GM23338 (cell line): ENCODE measurements around the gene CCL17. TPM values are rescaled to one million over a fixed set of nuclear protein-coding genes. Genes with fewer than 3 reads are reported as not detected.

Source experiments
- ATAC-seq: fragments of 200-7000 bp; cut with Tn5 transposase; 3 replicates; pipeline ENCODE4 v1.9.1; 2020
- DNase-seq: peaks from one replicate; pipeline ENCODE4 v3.0.0-alpha.2; 2015; ENCODE audit warnings: low spot score
- H2AFZ ChIP-seq: fragments of 200-600 bp; sonication (generic); 2 replicates; pipeline ENCODE4 v1.8.0; 2016; ENCODE audit warnings: antibody characterized with exemption, mild to moderate bottlenecking, moderate library complexity
- H3F3A ChIP-seq: fragments of 200-600 bp; sonication (generic); replicated peaks from 2 replicates; pipeline ENCODE4 v1.8.0; 2017; ENCODE audit warnings: antibody characterized with exemption, mixed run types, low read depth
- H3K27ac ChIP-seq: fragments of 200-600 bp; sonication (generic); 2 replicates; pipeline ENCODE4 v1.6.1; 2016; ENCODE audit warnings: low read depth
- H3K27me3 ChIP-seq: fragments of 200-600 bp; sonication (generic); 2 replicates; pipeline ENCODE4 v1.8.0; 2016; ENCODE audit warnings: mild to moderate bottlenecking, mixed run types, moderate library complexity; ENCODE audit not compliant: insufficient read depth
- H3K36me3 ChIP-seq: fragments of 200-600 bp; sonication (generic); 2 replicates; pipeline ENCODE4 v1.8.0; 2016; ENCODE audit warnings: mild to moderate bottlenecking; ENCODE audit not compliant: insufficient read depth
- H3K4me1 ChIP-seq: fragments of 200-600 bp; sonication (generic); 2 replicates; pipeline ENCODE4 v1.8.0; 2016; ENCODE audit warnings: mild to moderate bottlenecking, moderate library complexity; ENCODE audit not compliant: insufficient read depth
- H3K4me2 ChIP-seq: fragments of 200-600 bp; sonication (generic); 2 replicates; pipeline ENCODE4 v1.7.1; 2017; ENCODE audit warnings: mixed run types
- H3K4me3 ChIP-seq: fragments of 200-600 bp; sonication (generic); 2 replicates; pipeline ENCODE4 v1.6.1; 2016; ENCODE audit warnings: mixed run types
- H3K79me2 ChIP-seq: fragments of 200-600 bp; sonication (generic); replicated peaks from 2 replicates; pipeline ENCODE4 v1.8.0; 2017; ENCODE audit warnings: mild to moderate bottlenecking; ENCODE audit not compliant: insufficient read depth
- H3K9me2 ChIP-seq: fragments of 200-600 bp; sonication (generic); 2 replicates; pipeline ENCODE4 v1.8.0; 2017; ENCODE audit not compliant: insufficient read depth
- H4K20me1 ChIP-seq: fragments of 200-600 bp; sonication (generic); replicated peaks from 2 replicates; pipeline ENCODE4 v1.8.0; 2017; ENCODE audit warnings: mild to moderate bottlenecking; ENCODE audit not compliant: insufficient read depth
- H3K27ac Mint-ChIP-seq: 2 replicates; pipeline ENCODE4 v1.8.0; 2020; ENCODE audit warnings: inconsistent platforms, mild to moderate bottlenecking, moderate library complexity, mixed read lengths
- H3K27me3 Mint-ChIP-seq: 3 replicates; pipeline ENCODE4 v1.8.0; 2022; ENCODE audit warnings: low read depth, mild to moderate bottlenecking, moderate library complexity, mixed read lengths, inconsistent platforms; ENCODE audit not compliant: insufficient read depth, poor library complexity
- H3K36me3 Mint-ChIP-seq: 3 replicates; pipeline ENCODE4 v1.8.0; 2021; ENCODE audit warnings: low read depth, mild to moderate bottlenecking, inconsistent platforms, moderate library complexity, mixed read lengths
- H3K4me1 Mint-ChIP-seq: 3 replicates; pipeline ENCODE4 v1.8.0; 2020; ENCODE audit warnings: mild to moderate bottlenecking, inconsistent platforms, mixed read lengths
- H3K4me3 Mint-ChIP-seq: 3 replicates; pipeline ENCODE4 v1.8.0; 2021; ENCODE audit warnings: moderate library complexity, mild to moderate bottlenecking, inconsistent platforms, mixed read lengths
- H3K9me3 Mint-ChIP-seq: 3 replicates; pipeline ENCODE4 v1.8.0; 2020; ENCODE audit warnings: moderate library complexity, mild to moderate bottlenecking, inconsistent platforms, mixed read lengths
- CREB1 ChIP-seq: fragments of 250-450 bp; sonication (Bioruptor Pico); IDR thresholded peaks from 2 replicates; pipeline ENCODE4 v1.5.0; 2020; ENCODE audit warnings: low read depth, mild to moderate bottlenecking, moderate library complexity
- ETS1 ChIP-seq: IDR thresholded peaks from 2 replicates; pipeline ENCODE4 v1.6.1; 2016; ENCODE audit warnings: antibody characterized with exemption
- EZH2 ChIP-seq: fragments of 200-600 bp; sonication (generic); IDR thresholded peaks from one replicate; pipeline ENCODE4 v1.8.0; 2017; ENCODE audit warnings: antibody characterized with exemption, mild to moderate bottlenecking, low read depth; ENCODE audit not compliant: unreplicated experiment
- EZH2phosphoT487 ChIP-seq: fragments of 200-600 bp; sonication (generic); IDR thresholded peaks from one replicate; pipeline ENCODE4 v1.8.1; 2018; ENCODE audit warnings: antibody characterized with exemption; ENCODE audit not compliant: unreplicated experiment
- JUNB ChIP-seq: IDR thresholded peaks from one replicate; pipeline ENCODE4 v1.6.1; 2016; ENCODE audit warnings: antibody characterized with exemption; ENCODE audit not compliant: unreplicated experiment
- NANOG ChIP-seq: IDR thresholded peaks from 2 replicates; pipeline ENCODE4 v1.6.1; 2016; ENCODE audit warnings: antibody characterized with exemption, borderline replicate concordance
- POLR2AphosphoS5 ChIP-seq: IDR thresholded peaks from 2 replicates; pipeline ENCODE4 v1.6.1; 2016; ENCODE audit warnings: antibody characterized with exemption, low read depth
- STAT1 ChIP-seq: IDR thresholded peaks from one replicate; pipeline ENCODE4 v1.6.1; 2016; ENCODE audit warnings: antibody characterized with exemption; ENCODE audit not compliant: unreplicated experiment
- polyA plus RNA-seq: library from polyadenylated mRNA; unstranded; fragments of >200 nt; fragmentation: Nextera tagmentation; extraction: Ambion mirVana; gene quantifications from 2 replicates; pipeline ENCODE4 v1.2.1, GENCODE V29; 2016
- total RNA-seq: library from RNA; depleted of rRNA; stranded (reverse); fragments of >200 nt; shearing (Covaris generic); gene quantifications from 2 replicates; pipeline ENCODE4 v1.2.3, GENCODE V29; 2014
- TF ChIP-seq, protein P1 (sequence below), 2 experiments: fragments of 200-600 bp in 1 of 2; sonication (generic) in 1 of 2; conservative IDR thresholded peaks; 2 replicates each; pipeline versions ENCODE4 v1.5.1 to v1.6.1; 2016 to 2017; ENCODE audit warnings: antibody characterized with exemption in 2 of 2, low read depth in 2 of 2, mild to moderate bottlenecking in 2 of 2, moderate library complexity in 1 of 2

CCL17 gene
- total and polyA plus RNA-seq, 2 experiments from 2014 or later, result not detected

DNA sequence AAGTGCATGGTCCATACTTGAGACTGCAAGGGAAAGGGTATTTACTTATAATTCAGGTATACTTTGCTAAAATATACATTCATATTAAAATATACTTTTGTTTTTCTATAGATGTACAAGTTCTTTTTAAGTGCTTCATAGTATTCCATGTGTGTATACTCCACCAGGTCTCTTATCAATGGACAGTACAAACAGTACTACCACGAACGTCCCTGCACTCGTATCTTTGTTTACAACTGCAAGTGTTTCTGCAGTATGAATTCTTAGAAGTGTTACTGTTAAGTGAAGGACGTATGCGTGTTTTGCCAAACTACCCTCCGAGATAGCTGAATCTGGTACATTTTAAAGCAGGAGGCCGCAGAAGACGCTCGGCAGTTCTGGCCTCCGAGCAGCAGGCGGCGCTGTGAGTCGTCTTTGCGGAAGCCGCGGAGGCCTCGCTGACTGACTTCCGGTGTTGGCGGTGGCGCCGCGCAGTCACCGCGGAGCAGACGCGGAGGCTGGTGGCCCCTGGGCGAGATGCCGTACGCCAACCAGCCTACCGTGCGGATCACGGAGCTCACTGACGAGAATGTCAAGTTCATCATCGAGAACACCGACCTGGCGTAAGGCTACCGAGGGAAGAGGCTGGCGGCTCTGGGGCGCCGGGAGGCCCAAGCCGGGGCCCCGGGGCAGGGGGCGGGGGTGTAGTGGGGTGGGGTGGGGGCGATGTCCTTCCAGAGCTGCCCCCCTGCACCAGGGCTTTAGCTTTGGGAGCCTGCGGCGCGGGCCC is 57.8 kb downstream of the CCL17 start, which contains the start of gene POLR2C:
Gene POLR2C (plus strand): TSS at position 471 of the 769 bp plus-strand sequence. CDS start 46 bp downstream, at position 517.
- peak; percentile 98 for TF ChIP-seq POLR2AphosphoS5
- peak; percentile 86 for TF ChIP-seq ETS1
- peak; percentile 55 for TF ChIP-seq CREB1 (CRISPR knock-in tag)
- no peak for TF ChIP-seq EZH2
- TF ChIP-seq, protein P1, sequence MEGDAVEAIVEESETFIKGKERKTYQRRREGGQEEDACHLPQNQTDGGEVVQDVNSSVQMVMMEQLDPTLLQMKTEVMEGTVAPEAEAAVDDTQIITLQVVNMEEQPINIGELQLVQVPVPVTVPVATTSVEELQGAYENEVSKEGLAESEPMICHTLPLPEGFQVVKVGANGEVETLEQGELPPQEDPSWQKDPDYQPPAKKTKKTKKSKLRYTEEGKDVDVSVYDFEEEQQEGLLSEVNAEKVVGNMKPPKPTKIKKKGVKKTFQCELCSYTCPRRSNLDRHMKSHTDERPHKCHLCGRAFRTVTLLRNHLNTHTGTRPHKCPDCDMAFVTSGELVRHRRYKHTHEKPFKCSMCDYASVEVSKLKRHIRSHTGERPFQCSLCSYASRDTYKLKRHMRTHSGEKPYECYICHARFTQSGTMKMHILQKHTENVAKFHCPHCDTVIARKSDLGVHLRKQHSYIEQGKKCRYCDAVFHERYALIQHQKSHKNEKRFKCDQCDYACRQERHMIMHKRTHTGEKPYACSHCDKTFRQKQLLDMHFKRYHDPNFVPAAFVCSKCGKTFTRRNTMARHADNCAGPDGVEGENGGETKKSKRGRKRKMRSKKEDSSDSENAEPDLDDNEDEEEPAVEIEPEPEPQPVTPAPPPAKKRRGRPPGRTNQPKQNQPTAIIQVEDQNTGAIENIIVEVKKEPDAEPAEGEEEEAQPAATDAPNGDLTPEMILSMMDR (conservative IDR thresholded peaks at IDR 0.05; ENCODE audit: low read depth in 2 of 2), result peak; percentile 71 to 90
- no peak for TF ChIP-seq EZH2phosphoT487
- Mint-ChIP-seq H3K9me3 (no peaks in the 10 kb centered on the region), H3K4me1 (peaks cover 8% of the 10 kb centered on the region; the same call in 2 of the 3 replicates), H3K27ac (peak within 1 kb of the TSS; percentile 98), H3K27me3 (peaks cover 3% of the 10 kb centered on the region), H3K36me3 (peaks cover 40% of the 10 kb centered on the region), H3K4me3 (peak within 1 kb of the TSS; percentile 98)
- Histone ChIP-seq H3K79me2 (peaks cover 31% of the 10 kb centered on the region), H3K27ac (no peak within 1 kb of the TSS), H3K27me3 (no peaks in the 10 kb centered on the region), H3K4me3 (peak within 1 kb of the TSS; percentile 98), H3K9me2 (no peaks in the 10 kb centered on the region), H3K4me2 (peak within 1 kb of the TSS; percentile 96), H4K20me1 (peaks cover 8% of the 10 kb centered on the region), H3F3A (no peaks in the 10 kb centered on the region; the same call in 1 of the 2 replicates), H2AFZ (0 out of 2 replicates have a peak within 1 kb of the TSS, but pooled peaks have one; percentile 63), H3K4me1 (peaks cover 9% of the 10 kb centered on the region; the same call in 1 of the 2 replicates), H3K36me3 (peaks cover 29% of the 10 kb centered on the region)
- ATAC-seq (peak; percentile 98), DNase-seq (peak; percentile 91)

- H4K20me1 ChIP-seq, result peaks cover 8% of the 10 kb centered on the region
- H3K27me3 ChIP-seq, result no peaks in the 10 kb centered on the region
- peaks cover 3% of the 10 kb centered on the region for H3K27me3 Mint-ChIP-seq
- H3K36me3 Mint-ChIP-seq, result peaks cover 45% of the 10 kb centered on the region
- no peak overlapping the region for H3K27ac ChIP-seq
- no peaks in the 10 kb centered on the region; the same call in 1 of the 2 replicates for H3F3A ChIP-seq
- H3K4me1 ChIP-seq, result peaks cover 9% of the 10 kb centered on the region; the same call in 1 of the 2 replicates
- TF ChIP-seq STAT1, result no peak
- TF ChIP-seq POLR2AphosphoS5, result no peak
- TF ChIP-seq NANOG, result no peak
- TF ChIP-seq JUNB, result no peak
- H3K79me2 ChIP-seq, result peaks cover 33% of the 10 kb centered on the region
- H3K9me3 Mint-ChIP-seq, result no peaks in the 10 kb centered on the region
- H3K27ac Mint-ChIP-seq, result peak overlapping the region; percentile 94
- peak; percentile 61 for ATAC-seq
- peak overlapping the region; percentile 98 for H3K4me3 ChIP-seq
- H3K9me2 ChIP-seq, result no peaks in the 10 kb centered on the region
- DNase-seq, result no peak
- peak overlapping the region; percentile 96 for H3K4me2 ChIP-seq
- H3K4me1 Mint-ChIP-seq, result peaks cover 8% of the 10 kb centered on the region; the same call in 2 of the 3 replicates
- 0 out of 2 replicates have a peak overlapping the region, but pooled peaks have one; percentile 63 for H2AFZ ChIP-seq
- H3K4me3 Mint-ChIP-seq, result peak overlapping the region; percentile 98
- H3K36me3 ChIP-seq, result peaks cover 35% of the 10 kb centered on the region
Observed at GRCh38 chr16:57462978-57463362, 58.4 kb downstream of the CCL17 start.
